Measurements from ENCODE around the gene ARHGEF17. TPM values are rescaled to one million over a fixed set of nuclear protein-coding genes. Genes with fewer than 3 reads are reported as not detected.

Gene ARHGEF17
- total RNA-seq, 1 donor from 2014 or later, result 49.8 TPM

DNA sequence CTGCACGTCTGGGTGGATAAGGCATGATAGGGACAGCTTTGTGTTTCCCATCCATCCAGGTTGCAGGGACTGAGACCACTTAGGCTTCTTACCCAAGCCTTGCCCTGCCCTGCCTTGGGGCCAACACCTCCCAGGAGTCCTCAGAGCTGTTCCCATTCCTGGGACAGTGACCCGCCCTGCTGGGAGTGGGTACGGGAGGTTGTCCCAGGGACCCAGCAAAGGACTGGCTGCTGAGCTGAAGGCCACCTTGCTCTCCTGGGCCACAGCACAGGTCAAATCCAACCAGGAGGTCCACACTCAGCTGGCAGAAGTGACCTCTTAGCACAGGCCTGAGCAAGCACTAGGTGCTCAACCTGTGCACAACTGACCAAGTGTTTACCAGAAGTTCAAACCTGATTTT, 16.9 kb upstream of the ARHGEF17 start:
- no peak for DNase-seq (ENCODE audit: low spot score)

- DNase-seq (ENCODE audit: low spot score), result no peak
Measured at GRCh38 chr11:73291781-73292524, 16.1 kb upstream of the ARHGEF17 start.

DNA sequence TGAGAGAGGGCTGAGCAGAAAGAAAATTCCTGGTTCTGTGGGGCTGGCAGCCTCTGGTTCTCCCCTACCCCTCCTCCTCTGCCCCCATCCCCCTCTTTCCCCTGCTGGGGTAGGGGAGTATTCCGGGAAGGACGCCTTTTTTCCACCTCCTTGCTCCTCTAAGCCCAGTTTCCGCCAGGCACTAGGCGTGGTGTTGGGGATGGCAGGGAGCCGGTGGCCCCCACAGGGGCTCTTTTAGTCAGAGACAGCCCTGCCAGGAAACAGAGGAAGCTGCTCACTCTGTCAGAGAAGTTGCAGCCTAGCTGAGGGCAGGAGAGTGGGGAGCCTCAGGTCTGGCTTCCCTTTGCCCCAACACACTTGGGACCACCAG, 15.6 kb upstream of the ARHGEF17 start:
- no peak for DNase-seq (ENCODE audit: low spot score)

DNA sequence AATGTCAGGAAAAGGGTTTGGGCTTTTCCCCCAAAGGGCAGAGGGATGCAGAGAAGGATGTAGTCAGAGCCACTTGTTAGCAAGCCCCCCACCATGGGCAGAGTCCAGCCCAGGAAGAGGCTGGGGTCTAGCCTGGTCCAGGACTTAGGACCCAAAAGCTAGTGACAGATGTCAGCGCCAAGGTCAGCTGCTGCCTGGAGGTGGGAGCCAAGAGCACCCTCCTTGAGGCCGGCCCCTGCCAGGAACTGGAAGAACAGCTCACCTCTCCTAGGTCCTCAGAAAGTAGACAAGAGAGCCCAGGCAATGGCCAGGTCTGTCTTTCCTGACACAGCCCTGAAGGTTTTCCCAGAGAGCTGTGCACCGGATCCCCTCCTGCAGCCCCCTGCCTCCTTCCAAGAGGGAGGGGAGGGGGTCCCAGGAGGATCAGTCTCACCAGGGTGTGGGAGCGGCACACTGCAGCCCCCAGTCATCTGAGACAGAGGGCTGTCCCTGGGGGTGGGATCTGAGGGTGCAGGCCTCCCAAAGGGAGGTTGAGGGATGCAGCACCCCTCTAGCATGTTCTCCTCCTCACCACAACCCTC, 14.6 kb upstream of the ARHGEF17 start:
- DNase-seq (ENCODE audit: low spot score), result no peak

DNA sequence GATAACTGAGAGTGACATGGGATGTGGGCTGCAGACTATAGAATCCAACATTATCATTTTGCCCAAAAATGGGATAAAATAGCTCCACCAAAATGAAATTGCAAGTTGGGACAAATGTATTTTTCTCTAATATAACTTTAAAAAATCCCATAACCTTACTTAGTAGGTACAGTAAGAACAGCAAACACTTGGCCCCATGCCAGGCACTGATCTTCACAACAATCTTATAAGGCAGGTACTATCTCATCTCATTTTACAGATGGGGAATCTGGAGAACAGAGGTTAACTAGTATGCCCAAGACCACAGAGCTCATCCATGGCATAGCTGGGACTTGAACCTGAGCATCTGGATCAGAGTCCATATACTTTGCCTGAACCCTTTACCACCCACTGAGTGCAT, 13.5 kb upstream of the ARHGEF17 start:
- DNase-seq (ENCODE audit: low spot score), result no peak

DNA sequence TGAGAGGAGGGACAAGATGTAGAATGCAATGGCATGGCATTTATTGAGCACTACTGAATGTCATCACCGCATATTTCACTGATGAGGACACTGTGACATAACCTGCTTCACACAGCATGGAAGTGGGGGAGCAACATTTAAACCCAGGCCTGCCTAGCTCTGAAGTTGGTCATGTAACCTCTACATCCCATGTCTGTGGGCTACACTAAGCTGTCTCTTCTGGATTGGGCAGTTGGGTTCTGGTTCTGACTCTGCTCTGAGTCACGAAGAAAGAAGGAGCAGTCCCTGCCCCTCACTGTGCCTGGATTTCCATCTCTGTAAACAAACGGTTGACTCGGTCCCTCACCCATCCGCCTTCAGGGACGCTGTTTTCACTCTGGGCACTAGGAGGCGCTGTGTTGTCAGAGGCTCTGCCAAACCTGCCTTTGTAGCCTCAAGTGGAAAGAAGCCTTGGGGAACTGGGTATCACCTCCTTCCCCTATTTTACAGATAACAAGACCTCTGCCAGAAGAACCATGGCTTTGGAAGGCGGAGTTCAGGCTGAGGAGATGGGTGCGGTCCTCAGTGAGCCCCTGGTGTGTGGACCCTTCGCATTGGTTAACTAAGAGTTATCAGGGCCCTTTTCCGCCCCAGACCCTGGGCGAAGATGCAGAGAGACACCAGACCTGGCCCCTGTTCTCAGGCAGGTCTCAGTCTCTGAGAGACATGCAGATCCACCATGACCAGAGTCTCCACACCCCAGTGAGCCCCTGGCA, 12.7 kb upstream of the ARHGEF17 start:
- no peak for DNase-seq (ENCODE audit: low spot score)

- no peak for DNase-seq (ENCODE audit: low spot score)
Measured at GRCh38 chr11:73295996-73296318, 12.1 kb upstream of the ARHGEF17 start.

GRCh38 chr11:73296501-73297230, 11.4 kb upstream of the ARHGEF17 start:
- DNase-seq (ENCODE audit: low spot score), result no peak

DNA sequence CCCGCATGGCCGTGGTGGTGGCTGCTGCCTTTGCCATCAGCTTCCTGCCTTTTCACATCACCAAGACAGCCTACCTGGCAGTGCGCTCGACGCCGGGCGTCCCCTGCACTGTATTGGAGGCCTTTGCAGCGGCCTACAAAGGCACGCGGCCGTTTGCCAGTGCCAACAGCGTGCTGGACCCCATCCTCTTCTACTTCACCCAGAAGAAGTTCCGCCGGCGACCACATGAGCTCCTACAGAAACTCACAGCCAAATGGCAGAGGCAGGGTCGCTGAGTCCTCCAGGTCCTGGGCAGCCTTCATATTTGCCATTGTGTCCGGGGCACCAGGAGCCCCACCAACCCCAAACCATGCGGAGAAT, 10.9 kb upstream of the ARHGEF17 start:
- no peak for DNase-seq (ENCODE audit: low spot score)

GRCh38 chr11:73297702-73298101, 10.4 kb upstream of the ARHGEF17 start:
- no peak for DNase-seq (ENCODE audit: low spot score)

GRCh38 chr11:73298233-73298632, 9.8 kb upstream of the ARHGEF17 start:
- no peak for DNase-seq (ENCODE audit: low spot score)

GRCh38 chr11:73299751-73300150, 8.3 kb upstream of the ARHGEF17 start:
- DNase-seq (ENCODE audit: low spot score), result no peak

DNA sequence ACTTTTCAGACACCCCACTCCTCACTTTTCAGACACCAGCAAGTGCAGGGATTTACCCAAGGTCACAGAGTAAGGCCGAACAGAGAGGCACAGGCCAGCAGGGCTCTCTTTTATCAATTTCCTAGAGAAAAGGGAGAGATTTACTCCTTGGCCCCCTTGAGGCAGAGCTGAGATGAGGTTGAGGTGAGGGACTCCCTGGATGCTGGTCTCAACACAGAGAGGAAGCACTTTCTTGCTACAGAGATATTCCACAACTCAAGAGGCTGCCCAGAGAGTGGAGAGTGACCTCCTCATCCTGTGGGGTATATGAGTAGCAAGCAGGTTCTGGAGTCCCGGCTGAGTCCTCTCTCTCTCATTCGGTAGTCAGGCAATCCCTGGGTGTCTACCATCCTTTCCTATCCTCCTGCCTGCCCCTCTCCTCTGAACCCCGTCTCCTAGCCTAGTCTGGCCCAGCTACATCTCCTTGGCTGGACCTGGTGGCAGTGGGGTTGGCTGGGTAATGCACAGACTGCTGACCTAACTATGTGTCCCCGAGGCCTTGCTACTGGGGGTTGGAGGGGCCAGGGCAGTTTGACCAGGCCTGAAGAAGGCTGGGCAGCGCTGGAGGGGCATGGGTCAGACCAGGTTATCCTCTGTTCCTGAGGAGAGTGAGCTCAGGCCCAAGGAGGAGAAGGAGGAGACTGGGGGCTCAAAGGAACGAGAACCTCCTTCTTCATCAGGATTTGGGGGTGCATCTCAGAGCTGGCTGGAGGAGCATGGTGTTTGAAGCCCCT, 1.8 kb upstream of the ARHGEF17 start:
- DNase-seq (ENCODE audit: low spot score), result no peak

GRCh38 chr11:73306977-73307322, 1.1 kb upstream of the ARHGEF17 start:
- no peak for DNase-seq (ENCODE audit: low spot score)

- DNase-seq (ENCODE audit: low spot score), result peak; percentile 98
Measured at GRCh38 chr11:73307323-73308002, 613 bp upstream of the ARHGEF17 start.

DNA sequence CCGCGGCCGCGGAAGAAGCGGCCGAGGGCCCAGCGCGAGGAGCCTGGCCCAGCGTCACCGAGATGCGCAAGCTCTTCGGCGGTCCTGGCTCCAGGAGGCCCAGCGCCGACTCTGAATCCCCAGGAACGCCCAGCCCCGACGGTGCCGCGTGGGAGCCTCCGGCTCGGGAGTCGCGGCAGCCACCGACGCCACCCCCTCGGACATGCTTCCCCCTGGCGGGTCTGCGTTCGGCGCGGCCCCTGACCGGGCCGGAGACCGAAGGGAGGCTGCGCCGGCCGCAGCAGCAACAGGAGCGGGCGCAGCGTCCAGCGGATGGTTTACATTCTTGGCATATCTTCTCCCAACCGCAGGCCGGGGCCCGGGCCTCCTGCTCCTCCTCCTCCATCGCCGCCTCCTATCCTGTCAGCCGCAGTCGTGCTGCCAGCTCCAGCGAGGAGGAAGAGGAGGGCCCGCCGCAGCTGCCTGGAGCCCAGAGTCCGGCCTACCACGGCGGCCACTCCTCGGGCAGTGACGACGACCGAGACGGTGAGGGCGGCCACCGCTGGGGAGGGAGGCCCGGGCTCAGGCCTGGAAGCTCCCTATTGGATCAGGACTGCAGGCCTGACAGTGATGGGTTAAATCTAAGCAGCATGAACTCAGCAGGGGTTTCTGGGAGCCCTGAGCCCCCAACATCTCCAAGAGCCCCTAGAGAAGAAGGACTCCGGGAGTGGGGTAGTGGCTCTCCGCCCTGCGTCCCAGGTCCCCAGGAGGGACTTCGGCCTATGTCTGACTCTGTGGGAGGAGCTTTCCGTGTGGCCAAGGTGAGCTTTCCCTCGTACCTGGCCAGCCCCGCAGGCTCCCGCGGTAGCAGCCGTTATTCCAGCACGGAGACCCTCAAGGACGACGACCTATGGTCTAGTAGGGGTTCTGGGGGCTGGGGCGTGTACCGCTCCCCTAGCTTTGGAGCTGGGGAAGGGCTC, 1.2 kb downstream of the ARHGEF17 start:
- peak; percentile 94 for DNase-seq (ENCODE audit: low spot score)

DNA sequence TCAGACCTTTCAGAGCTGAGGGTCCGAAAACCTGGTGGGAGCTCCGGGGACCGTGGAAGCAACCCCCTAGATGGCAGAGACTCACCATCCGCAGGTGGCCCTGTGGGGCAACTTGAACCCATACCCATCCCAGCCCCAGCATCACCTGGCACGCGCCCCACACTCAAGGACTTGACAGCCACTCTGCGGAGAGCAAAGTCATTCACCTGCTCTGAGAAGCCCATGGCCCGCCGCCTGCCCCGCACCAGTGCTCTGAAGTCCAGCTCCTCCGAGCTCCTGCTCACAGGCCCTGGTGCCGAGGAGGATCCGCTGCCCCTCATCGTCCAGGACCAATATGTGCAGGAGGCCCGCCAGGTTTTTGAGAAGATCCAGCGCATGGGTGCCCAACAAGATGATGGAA, 2.0 kb downstream of the ARHGEF17 start:
- no peak for DNase-seq (ENCODE audit: low spot score)

GRCh38 chr11:73310661-73311393, 2.8 kb downstream of the ARHGEF17 start:
- no peak for DNase-seq (ENCODE audit: low spot score)

DNA sequence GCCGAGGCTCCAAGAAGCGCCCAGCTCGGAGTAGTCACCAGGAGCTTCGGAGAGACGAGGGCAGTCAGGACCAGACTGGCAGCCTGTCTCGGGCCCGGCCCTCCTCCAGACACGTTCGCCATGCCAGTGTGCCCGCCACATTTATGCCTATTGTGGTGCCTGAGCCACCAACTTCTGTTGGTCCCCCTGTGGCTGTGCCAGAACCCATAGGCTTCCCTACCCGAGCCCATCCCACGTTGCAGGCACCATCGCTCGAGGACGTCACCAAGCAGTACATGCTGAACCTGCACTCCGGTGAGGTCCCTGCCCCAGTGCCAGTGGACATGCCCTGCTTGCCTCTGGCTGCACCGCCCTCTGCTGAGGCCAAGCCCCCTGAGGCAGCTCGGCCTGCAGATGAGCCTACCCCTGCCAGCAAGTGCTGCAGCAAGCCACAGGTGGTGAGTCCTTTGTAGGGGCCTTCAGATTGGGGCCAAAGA, 3.4 kb downstream of the ARHGEF17 start:
- DNase-seq (ENCODE audit: low spot score), result no peak
